Hepatocyte (in vitro differentiated cells): ENCODE data around the gene TMA7.

Source experiments
- EZH2phosphoT487 ChIP-seq: fragments of 200-600 bp; sonication (generic); IDR thresholded peaks from one replicate; pipeline ENCODE4 v1.6.1; 2018; ENCODE audit warnings: antibody characterized with exemption, mild to moderate bottlenecking, low read depth, moderate library complexity; ENCODE audit not compliant: unreplicated experiment, severe bottlenecking
- TF ChIP-seq, protein P1 (sequence below): fragments of 200-600 bp; sonication (generic); IDR thresholded peaks from 2 replicates; pipeline ENCODE4 v1.5.1; 2016; ENCODE audit warnings: antibody characterized with exemption, mild to moderate bottlenecking; ENCODE audit not compliant: poor library complexity

DNA sequence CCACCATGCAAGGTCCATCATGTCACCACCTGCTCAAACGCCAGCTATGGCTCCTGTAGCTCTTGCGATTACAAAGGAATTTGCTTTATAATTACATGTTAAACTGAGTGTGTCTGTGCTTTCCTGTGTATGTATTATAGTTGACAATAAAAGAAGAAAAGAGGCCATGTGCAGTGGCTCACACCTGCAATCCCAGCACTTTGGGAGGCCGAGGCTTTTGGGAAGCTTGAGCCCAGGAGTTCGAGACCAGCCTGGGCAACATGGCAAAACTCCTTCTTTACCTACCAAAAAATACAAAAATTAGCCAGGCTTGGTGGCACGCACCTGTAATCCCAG is 33.5 kb downstream of the TMA7 start:
- TF ChIP-seq, protein P1, sequence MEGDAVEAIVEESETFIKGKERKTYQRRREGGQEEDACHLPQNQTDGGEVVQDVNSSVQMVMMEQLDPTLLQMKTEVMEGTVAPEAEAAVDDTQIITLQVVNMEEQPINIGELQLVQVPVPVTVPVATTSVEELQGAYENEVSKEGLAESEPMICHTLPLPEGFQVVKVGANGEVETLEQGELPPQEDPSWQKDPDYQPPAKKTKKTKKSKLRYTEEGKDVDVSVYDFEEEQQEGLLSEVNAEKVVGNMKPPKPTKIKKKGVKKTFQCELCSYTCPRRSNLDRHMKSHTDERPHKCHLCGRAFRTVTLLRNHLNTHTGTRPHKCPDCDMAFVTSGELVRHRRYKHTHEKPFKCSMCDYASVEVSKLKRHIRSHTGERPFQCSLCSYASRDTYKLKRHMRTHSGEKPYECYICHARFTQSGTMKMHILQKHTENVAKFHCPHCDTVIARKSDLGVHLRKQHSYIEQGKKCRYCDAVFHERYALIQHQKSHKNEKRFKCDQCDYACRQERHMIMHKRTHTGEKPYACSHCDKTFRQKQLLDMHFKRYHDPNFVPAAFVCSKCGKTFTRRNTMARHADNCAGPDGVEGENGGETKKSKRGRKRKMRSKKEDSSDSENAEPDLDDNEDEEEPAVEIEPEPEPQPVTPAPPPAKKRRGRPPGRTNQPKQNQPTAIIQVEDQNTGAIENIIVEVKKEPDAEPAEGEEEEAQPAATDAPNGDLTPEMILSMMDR: no peak
- TF ChIP-seq EZH2phosphoT487: no peak
